Kidney (tissue), 2 donors: Measurements from ENCODE around the gene LTBP2. TPM values are rescaled to one million over a fixed set of nuclear protein-coding genes. Genes with fewer than 3 reads are reported as not detected.

ENCODE experiments used
- polyA plus RNA-seq: library from polyadenylated mRNA; stranded (reverse); fragments of 350-450 nt; fragmentation: Illumina TruSeq; extraction: RNeasy Lipid Tissue Mini Kit (QIAGEN cat#74804); gene quantifications from one replicate; pipeline ENCODE4 v1.2.3, GENCODE V29; 2014; ENCODE audit warnings: low read depth, low replicate concordance; ENCODE audit not compliant: insufficient read depth
- total RNA-seq: library from RNA; stranded (reverse); fragmentation: NEBNext Ultra II Directional; extraction: Animal tissue kit (Norgen Biotek cat#: 25700); gene quantifications from one replicate; pipeline ENCODE4 v1.2.1, GENCODE V29; 2021
- donor health status: DM: yes; HTN: yes; CAD: no.

LTBP2 gene
- total and polyA plus RNA-seq, 2 donors from 2014 or later: 2.9 to 10.4 TPM

Other genes with a start within 250 kb of the LTBP2 start
- gene SYNDIG1L, start 186.0 kb downstream of the LTBP2 start, total RNA-seq: 0.13 TPM
- gene SYNDIG1L, start 186.0 kb downstream of the LTBP2 start, polyA plus RNA-seq: 0.47 TPM
- gene NPC2, start 118.9 kb downstream of the LTBP2 start, total RNA-seq: 217 TPM
- 435 TPM for gene NPC2, start 118.9 kb downstream of the LTBP2 start, polyA plus RNA-seq
- gene ISCA2, start 118.5 kb downstream of the LTBP2 start, total RNA-seq: 27.1 TPM
- 60.1 TPM for gene ISCA2, start 118.5 kb downstream of the LTBP2 start, polyA plus RNA-seq
- gene AREL1, start 100.8 kb upstream of the LTBP2 start, total RNA-seq: 42.3 TPM
- 13.5 TPM for gene AREL1, start 100.8 kb upstream of the LTBP2 start, polyA plus RNA-seq
- gene FCF1, start 100.9 kb upstream of the LTBP2 start, total RNA-seq: 49.6 TPM
- gene FCF1, start 100.9 kb upstream of the LTBP2 start, polyA plus RNA-seq: 19.7 TPM
- 68.2 TPM for gene YLPM1, start 151.1 kb upstream of the LTBP2 start, total RNA-seq
- 16.2 TPM for gene YLPM1, start 151.1 kb upstream of the LTBP2 start, polyA plus RNA-seq